ENCODE measurements around the gene PKP1. TPM values are rescaled to one million over a fixed set of nuclear protein-coding genes. Genes with fewer than 3 reads are reported as not detected.

The PKP1 gene
- total and polyA plus RNA-seq, 2 donors (not counting 3 experiments of a cell fraction or from before 2014, with no cell fraction given), result 0.01 TPM; not detected in 1

GRCh38 chr1:201329286-201329685, 46.0 kb downstream of the PKP1 start:
- dilution Hi-C loops (cut with MboI; ENCODE audit: extremely low pct_ligation_motif_present, low sequenced_read_pairs), result no loop called here
- Histone ChIP-seq H3K27ac (ENCODE audit: insufficient read depth, low read depth, low read length) (no peak overlapping the region), H3K9me3 (replicated peaks; ENCODE audit: control insufficient read depth, insufficient read depth, low read length) (no peaks in the 10 kb centered on the region), H3K4me2 (ENCODE audit: insufficient read depth, low read length) (no peak overlapping the region), H3K27me3 (ENCODE audit: control insufficient read depth in 2 of 2, insufficient read depth in 2 of 2, low read length in 2 of 2) (peaks cover 0 to 5% of the 10 kb centered on the region in 2 experiments), H3K9ac (replicated peaks; ENCODE audit: extremely low read depth, insufficient read depth, low read length) (no peak overlapping the region), H3K36me3 (ENCODE audit: control insufficient read depth in 2 of 2, extremely low read depth in 1 of 2, insufficient read depth in 2 of 2, low read length in 2 of 2) (no peaks in the 10 kb centered on the region), H3K9me1 (replicated peaks; ENCODE audit: control insufficient read depth, extremely low read depth, insufficient read depth, low read length) (no peaks in the 10 kb centered on the region), H3K4me1 (ENCODE audit: control insufficient read depth, extremely low read depth, insufficient read depth, low read length) (no peaks in the 10 kb centered on the region), H3K79me2 (ENCODE audit: control insufficient read depth, insufficient read depth, low read length) (no peaks in the 10 kb centered on the region), H2AFZ (ENCODE audit: low read depth, low read length) (no peak overlapping the region), H4K20me1 (replicated peaks; ENCODE audit: control insufficient read depth, extremely low read depth, insufficient read depth, low read length) (no peaks in the 10 kb centered on the region), H3K4me3 (replicated peaks in 1 of 3; ENCODE audit: insufficient read depth in 1 of 3, low read depth in 1 of 3, low read length in 3 of 3) (no peak overlapping the region)
- DNase-seq (ENCODE audit: low read depth, low spot score) (no peak), FAIRE-seq (no peak)
- TF ChIP-seq CTCF (IDR thresholded peaks at IDR 0.05; ENCODE audit: extremely low read depth in 1 of 2, insufficient read depth in 1 of 2, low read depth in 1 of 2, low read length in 2 of 2), result no peak
- TF ChIP-seq GATA2 (IDR thresholded peaks at IDR 0.05; ENCODE audit: insufficient read depth, insufficient read length, low read depth, low read length), result no peak
- TF ChIP-seq FOS (IDR thresholded peaks at IDR 0.05; ENCODE audit: borderline replicate concordance, insufficient read depth, low read length), result no peak
- TF ChIP-seq POLR2AphosphoS5 (IDR thresholded peaks at IDR 0.05; ENCODE audit: insufficient read depth, low read depth, low read length), result no peak
- TF ChIP-seq JUN (IDR thresholded peaks at IDR 0.05; ENCODE audit: borderline replicate concordance, insufficient read depth, insufficient read length, low read depth), result no peak
- no peak for TF ChIP-seq POLR2A (IDR thresholded peaks at IDR 0.05; ENCODE audit: low read depth, low read length)
- no peak for TF ChIP-seq MYC (IDR thresholded peaks at IDR 0.05; ENCODE audit: low read depth, low read length)
- no peak for TF ChIP-seq EZH2 (IDR thresholded peaks at IDR 0.05; ENCODE audit: borderline replicate concordance, low read depth, low read length, severe bottlenecking)
- no peak for TF ChIP-seq MAX (IDR thresholded peaks at IDR 0.05; ENCODE audit: insufficient read depth, insufficient read length)
- ChIA-PET POLR2A (no interaction called here), CTCF (interaction anchor here (0.8 to 2.4 kb wide), 3 partner anchors 13 to 19 kb away, joined by 3 to 7 read pairs (median 4); no protein-coding TSS in a partner anchor)
- BruUV-seq (replicated peaks), result no TSS peak
- intact Hi-C loops (cut with micrococcal nuclease), result no loop called here
